Measurements from ENCODE around the gene DRAM2.
"Not testable (repeated sequence)": the region's sequence is repeated elsewhere in the genome, so short reads cannot be mapped to it uniquely, and the experiment has no call there.

The DRAM2 gene

DNA sequence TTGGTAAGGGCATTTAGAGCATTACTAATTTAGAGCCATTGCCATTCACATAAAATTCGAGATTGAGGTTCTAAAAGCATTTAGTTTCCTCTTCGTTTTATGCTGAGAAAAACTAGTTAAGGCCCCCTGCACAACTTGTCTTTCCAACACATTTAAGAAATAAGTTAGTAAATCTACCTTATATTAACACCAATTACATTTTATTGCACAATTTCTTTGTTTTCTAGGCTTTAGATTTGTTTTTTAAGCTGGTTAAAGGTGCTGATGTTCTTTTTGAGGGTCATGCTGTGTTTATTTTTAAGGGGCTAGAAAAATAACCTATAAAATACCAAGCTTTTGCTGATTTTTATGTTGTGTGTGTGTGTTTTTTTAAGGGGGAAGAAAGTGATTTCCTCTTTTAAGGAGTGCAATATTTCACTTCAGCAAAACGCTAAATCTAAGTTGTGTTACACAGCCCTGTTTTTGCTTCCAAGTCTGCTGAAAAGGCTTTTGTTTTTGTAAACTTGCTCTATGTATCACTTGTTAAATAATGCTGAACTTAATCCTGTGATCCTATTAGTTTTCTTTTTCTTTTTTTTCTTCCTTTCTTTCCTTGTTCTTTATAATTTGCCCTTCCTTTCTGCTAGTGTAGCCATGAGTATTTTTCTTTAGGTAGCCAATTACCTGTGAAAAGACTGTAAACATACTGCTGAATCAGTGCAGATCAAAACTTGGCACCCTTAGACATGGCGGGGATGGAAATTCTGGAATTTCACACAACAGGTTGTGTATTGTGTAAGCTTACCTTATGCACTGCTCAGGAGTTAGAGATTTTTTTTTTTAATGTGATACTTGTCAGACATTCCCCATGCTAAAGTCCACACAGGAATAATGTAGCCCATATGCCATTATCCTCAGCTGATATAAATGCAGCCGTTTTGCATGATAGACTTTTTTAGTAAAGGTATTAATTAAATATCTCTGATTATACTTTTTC, 1.6 kb upstream of the DRAM2 start:
- no peak for DNase-seq

DNA sequence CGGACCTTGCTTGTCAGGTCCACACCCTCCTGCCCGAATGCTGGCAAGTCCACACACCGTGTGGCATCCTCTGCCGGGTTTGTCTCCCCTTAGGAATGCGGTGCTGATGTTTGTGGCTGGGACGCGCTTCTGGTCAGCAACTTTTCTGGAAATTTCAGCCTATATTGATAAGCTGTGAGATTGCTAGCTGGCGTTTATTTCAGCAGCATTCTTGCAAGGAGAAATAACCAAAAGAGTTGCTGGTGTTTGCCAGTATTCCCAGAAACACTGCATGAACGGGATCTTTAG, 731 bp upstream of the DRAM2 start:
- no peak for DNase-seq

DNA sequence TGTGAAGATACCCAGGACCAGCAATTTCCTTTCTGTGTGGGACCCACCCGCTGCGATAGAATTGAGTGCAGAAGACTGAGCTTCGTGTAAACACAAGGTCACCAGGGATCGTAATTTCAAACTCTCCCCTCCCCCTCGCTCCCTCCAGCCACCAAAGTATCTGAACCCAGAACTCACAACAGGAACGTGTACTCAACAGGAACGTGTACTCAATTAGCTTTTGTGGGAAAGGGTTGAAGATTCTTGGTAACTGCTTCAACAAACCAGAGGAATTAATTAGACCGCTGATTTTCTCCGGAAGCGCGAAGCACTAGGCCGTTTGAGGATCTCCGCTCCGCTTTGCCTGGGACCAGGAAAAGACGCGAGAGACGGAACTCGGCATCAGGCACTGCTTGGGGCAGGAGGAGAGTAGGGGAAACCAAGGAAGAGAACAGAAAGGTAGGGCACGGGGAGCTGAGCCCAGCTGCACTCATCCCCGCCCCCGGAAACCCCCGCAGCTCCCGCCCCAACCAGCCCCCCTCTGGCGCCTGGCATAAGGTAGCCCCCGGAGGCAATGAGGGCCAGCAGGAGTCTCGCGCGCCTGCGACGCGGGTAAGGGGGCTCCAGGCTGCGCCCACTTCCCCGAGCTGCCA, 453 bp downstream of the DRAM2 start:
- peak; percentile 61 for DNase-seq

DNA sequence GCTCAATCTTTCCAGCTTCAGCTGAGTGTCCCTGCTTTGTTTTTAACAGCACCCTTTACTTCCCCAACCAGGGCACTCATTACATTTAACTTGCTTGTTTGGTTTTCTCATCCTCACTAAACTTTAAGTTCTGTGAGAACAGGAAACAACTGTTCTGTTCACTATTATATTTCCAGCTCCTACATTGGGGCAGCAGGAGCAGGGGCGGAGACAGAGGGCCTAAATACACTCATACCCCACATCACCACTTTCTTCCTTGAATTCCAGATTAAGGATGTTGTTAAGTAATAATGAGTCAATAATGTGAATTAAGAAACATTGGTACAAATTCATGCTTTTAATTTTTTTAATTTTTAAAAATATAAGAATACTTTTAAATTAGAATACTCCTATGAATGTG, 6.0 kb downstream of the DRAM2 start:
- DNase-seq: no peak

DNA sequence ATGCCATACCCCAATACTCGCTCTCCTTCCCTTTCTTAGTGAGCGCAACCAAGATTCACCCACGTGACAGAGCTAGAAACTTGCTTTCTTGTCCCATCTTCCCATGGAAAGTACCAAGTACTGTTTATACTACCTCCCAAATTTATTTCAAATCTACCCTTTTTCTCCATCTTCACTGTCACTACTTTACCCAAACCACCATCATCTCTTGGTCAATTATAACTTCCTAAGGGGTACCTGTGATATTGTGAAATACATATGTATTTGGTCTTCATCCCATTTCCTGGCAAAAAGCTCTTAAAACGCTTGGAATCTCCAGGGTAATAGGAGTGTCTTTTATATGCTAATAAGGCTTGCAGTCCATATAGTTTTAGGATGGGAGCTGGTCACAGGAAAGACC, 8.2 kb downstream of the DRAM2 start:
- DNase-seq: no peak

DNA sequence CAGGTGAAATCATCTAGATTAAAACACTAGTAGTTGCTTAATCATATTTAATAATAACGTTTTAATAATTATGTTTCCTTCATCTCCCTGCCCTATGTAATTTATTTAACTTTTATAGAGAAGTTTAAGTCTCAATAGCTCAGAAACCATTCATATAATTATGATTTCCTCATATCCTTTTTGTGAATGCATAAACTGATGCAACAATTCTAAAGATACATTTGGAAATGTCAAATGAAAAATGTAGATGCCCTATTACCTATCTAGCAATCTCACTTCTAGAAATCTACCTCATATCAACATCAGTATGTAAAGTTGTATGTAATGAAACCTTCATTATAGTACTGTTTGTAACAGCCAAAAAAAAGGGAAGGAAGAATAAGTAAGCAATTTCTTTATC, 10.5 kb downstream of the DRAM2 start:
- DNase-seq: no peak

DNA sequence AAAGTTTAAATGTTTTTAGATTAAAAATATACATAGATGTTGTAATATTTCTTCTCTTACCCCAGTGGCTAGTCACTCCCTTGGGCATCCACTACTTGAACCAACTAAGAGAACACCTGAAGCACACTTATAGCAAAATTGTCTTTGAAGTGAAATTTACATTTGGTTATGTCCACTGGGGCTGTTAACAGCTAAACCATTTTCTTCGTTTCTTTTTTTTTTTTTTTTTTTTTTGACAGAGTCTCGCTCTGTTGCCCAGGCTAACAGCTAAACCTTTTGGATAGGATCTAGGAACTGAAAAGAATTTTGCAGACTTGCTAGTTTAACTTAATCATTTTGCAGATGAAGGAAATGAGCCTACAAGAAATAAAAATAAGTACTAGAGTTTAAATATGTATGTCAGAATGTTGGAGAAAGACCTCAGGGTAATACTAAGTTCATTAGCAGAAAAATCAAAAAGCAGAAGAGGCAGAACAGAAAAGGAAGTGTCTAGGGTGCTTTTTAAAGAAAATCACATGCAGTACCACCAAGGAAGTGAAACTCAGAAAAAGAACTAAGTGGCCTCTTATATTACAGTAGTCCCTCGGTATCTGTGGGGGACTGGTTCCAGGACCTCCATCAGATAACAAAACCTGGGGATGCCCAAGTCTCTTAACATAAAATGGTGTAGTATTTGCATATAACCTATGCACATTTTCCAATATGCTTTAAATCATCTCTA, 11.8 kb downstream of the DRAM2 start:
- no peak for DNase-seq

DNA sequence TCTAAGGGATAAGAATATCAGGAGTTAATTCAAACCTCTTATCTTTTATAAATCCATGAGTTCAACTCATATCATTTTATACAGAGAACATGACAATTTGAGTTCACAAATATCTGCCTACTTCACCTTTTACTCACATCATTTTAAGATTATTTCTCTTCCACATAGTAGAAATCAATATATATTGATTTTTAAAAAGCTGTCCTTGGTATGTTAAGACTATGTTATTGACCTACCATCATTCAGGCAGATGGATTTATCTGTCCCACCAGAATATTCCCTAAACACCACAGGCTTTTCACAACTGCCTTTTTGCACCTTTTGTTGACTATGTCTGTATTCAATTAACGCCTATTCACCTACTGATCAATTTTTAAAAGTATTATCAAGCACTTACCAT, 13.5 kb downstream of the DRAM2 start:
- no peak for DNase-seq

DNA sequence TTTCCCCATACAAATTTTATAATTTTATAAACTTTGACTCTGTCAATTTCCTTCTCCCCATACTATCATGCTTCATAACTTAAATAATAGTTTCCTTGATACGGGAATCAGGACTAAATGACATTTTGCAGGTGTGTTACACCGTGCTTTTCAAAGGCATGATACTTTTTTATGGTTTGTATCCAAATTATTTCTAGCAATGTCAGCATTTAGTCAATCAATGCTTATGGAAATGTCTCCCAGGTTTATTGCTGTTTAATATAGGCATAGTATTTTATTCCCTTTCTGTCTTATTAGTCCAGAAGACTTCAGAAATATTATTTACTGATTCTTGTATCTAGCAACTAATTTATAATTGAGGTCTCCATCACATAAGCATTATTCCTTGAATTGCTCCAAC, 23.4 kb downstream of the DRAM2 start:
- DNase-seq: no peak

DNA sequence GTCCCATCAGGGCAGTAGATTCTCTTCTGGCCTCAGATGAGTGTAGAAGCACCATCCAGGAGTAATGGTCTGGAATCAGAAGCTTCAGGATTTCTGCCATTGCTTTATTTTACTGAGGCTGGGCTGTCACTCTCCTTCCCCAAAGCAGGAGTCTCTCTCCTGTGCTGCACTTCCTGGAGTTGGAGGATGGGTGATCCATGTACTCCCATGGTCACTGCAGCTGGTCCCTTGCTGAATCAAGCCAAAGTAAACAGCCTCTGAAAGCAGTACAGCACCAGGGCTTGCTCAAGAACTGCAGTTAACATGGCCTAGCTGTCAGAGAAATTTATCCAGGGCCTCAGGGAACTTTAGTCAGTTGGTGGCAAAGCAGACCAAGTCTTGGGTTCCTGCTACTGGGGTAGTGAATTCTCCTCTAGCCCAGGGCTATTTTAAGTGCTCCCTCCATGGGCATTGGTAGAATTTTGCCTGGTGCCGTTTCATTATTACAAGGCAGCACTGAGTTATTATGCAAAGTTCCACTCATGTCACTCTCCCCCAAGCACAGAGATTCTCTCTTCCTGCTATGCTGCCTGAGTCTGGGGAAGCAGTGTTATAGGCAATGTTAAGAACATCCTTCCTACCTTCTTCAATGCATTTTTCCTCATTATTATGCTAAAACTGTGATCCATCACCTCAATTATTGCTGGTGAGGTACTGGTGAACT, 29.5 kb downstream of the DRAM2 start:
- no peak for DNase-seq

DNA sequence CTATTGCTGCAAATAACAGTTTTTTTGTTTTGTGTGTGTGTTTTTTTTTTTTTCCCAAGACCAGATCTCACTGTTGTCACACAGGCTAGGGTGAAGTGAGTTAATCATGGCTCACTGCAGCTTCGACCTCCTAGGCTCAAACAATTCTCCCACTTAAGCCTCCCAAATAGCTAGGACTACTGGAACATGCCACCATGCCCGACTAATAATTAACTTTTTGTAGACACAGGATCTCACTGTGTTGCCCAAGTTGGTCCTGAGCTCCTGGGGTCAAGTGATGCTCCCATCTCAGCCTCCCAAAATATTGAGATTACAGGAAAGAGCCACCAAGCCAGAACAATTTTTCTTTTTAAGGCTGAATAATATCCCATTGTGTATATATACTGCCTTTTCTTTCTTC, 34.9 kb downstream of the DRAM2 start:
- no peak for DNase-seq

DNA sequence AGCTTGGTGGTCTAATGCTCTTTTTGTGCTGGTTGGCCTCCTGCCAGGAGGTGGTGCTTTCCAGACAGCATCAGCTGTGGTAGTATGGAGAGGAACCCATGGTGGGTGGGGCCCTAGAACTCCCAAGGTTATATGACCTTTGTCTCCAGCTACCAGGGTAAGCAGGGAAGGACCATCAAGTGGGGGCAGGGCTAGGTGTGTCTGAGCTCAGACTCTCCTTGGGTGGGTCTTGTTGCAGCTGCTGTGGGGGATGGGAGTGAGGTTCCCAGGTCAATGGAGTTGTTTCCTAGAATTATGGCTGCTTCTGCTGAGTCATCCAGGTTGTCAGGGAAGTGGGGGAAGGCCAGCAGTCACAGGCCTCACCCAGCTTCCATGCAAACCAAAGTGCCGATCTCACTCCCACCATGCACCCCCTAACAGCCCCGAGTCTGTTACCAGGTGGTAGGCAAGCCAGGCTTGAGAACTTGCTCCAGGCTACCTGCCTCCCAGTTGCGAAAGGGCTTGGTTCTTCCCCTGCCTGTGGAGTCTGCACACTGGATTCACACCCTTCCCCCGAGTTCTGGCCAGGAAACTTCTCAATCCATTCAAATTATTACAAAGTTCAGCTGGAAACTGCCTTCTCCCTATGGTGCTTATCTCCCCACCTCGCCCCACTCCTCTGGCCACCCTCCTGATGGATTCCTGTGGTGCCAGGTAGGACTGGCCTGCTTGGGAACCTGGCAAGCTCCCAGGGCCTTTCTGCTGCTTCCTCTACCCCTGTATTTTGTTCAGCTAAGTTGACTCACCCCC, 37.8 kb downstream of the DRAM2 start:
- no peak for DNase-seq

DNA sequence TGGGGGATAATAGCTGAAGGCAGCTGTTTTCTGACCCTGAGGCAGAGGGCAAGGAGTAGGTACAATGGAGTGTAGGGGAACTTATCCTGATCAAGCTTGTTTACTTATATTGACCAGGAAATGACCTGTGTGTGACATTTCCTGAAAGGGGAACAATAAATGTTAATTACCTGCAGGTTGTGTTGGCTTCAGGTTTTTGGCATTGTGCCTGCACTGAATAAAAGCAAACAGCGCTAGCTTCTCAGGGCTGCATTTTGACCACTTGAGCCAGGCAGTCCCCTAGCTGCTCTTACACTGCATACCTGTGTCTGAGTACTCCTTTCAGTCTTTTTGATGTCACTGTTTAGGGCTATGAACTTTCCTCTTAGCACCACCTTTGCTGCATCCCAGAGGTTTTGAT, 40.6 kb downstream of the DRAM2 start:
- no peak for DNase-seq

DNA sequence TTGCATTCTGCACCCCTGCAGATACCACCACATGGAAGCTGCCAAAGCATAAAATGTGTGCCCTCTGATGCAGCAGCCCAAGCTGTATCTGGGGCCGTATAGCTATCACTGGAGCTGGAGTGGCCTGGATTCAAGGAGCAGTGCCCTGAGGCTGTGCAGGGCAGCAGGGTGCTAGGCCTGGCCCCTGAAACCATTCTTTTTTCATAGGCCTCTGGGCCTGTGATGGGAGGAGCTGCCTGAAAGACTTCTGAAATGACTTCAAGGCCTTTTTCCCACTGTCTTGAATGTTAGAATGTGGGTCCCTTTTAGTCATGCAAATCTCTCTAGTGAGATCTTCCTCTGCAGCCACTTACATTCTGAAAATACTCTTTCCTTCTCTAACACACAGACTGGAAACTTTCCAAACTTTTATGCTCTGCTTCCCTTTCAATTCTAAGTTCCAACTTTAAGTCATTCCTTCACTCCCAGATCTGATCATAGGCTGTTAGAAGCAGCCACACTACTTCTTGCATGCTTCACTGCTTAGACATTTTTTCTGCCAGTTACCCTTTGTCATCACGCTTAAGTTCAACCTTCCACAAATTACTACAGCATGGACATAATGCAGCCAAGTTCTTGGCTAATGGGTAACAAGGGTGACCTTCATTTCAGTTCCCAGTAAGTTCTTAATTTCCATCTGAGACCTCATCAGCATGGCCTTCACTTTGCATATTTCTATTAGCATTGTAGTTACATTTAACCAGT, 42.4 kb downstream of the DRAM2 start:
- no peak for DNase-seq

DNA sequence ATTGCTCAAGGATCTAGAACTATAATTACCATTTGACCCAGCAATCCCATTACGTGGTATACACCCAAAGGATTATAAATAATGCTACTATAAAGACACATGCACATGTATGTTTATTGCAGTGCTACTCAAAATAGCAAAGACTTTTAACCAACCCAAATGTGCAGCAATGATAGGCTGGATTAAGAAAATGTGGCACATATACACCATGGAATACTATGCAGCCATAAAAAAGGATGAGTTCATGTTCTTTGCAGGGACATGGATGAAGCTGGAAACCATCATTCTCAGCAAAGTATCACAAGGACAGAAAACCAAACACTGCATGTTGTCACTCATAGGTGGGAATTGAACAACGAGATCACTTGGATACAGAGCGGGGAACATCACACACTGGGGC, 44.5 kb downstream of the DRAM2 start:
- DNase-seq: not testable (repeated sequence)

DNA sequence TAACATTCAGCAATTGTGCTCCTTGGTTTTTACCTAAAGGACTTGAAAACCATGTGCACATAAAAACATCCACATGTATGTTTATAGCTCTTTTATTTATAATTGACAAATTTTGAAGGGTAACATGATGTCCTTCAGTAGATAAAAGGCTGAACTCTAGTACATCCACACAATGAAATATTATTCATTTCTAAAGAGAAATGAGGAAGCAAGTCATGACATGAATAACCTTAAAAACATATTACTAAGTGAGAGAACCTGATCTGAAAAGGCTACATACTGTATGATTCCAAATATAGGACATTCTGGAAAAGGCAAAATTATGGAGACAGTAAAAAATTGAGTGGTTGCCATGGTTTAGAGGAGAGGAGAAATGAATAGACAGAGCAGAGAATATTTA, 50.3 kb downstream of the DRAM2 start:
- no peak for DNase-seq

DNA sequence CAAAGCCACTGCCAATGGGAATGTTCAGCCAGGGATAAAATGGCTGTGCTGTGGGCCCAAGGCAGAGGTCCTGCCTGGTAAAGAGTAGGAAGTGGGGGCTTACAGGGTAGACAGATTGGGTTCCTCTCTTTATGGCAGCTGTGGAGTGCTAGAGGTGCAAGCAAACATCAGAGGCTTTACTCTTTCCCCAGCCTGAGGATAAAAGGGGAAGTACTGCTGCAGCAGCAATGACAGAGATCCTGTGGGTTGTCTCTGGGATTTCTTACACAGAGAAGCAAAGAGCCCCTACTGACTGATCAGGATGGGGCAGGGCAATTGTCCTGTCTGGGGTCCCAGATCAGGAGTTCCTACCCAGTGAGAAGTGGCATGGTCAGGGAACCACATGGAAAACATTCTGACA, 54.2 kb downstream of the DRAM2 start:
- DNase-seq: no peak

DNA sequence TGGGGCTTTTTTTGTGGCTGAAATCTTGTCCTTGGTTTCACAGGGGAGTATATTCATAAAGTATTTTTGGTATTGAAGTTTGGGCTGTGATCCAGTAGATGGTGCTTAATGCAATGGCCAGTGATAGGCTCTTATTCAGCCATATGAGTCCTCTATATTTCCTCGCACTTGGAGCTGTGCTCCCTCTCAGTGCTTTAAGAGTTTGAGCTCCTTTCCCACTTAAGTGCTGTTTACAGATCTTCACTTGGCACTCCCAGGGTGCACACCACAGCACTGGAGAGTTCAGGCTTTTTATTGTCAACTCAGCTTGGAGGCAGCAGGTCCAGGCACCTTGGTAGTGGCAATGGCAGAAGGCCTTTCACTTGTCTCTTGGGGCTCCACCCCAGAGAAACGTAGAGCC, 54.9 kb downstream of the DRAM2 start:
- no peak for DNase-seq

DNA sequence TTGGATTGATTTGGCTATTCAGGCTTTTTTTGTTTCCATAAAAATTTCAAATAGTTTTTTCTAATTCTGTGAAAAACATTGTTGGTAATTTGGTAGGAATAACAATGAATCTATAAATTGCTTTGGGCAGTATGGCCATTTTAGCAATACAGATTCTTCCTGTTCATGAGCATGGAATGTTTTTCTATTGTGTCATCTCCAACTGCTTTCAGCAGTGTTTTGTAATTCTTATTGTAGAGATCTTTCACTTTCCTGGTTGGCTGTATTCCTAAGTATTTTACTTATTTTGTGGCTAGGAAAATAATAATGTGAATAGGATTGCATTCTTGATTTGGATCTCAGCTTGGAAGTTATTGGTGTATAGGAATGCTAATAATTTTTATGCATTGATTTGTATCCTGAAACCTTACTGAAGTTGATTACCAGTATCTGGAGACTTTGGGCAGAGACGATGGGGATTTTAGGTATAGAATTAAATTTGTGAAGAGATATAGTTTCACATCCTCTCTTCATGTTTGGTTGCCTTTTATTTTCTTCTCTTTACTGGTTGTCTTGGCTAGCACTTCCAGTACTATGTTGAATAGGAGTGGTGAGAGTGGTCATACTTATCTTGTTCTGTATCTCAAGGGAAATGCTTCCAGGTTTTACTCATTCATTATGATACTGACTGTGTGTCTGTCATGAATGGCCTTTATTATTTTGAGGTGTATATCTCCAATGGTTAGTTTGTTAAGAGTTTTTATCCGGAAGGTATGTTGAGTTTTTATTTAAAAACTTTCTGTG, 57.3 kb downstream of the DRAM2 start:
- DNase-seq: no peak

DNA sequence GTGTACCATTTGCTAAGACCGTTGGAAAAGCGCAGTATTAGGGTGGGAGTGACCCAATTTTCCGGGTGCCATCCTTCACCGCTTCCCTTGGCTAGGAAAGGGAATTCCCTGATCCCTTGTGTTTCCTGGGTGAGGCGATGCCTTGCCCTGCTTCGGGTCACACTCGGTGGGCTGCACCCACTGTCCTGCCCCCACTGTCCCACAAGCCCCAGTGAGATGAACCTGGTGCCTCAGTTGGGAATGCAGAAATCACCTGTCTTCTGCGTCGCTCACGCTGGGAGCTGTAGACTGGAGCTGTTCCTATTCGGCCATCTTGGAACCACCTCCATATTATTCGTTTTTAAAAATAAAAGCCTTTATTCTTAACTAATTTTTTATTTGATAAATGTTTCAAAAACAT, 60.6 kb downstream of the DRAM2 start:
- DNase-seq: not testable (repeated sequence)

DNA sequence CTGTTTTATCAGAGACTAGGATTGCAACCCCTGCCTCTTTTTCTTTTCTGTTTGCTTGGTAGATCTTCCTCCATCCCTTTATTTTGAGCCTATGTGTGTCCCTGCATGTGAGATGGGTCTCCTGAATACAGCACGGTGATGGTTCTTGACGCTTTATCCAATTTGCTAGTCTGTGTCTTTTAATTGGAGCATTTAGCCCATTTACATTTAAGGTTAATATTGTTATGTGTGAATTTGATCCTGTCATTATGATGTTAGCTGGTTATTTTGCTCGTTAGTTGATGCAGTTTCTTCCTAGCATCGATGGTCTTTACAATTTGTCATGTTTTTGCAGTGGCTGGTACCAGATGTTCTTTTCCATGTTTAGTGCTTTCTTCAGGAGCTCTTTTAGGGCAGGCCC, 62.6 kb downstream of the DRAM2 start:
- not testable (repeated sequence) for DNase-seq

All from stimulated activated naive CD4-positive, alpha-beta T cell treated with Interleukin-2 at 50 U/mL for 16 hours (primary cell).